IPS-15b (cell line): ENCODE data around the gene DIAPH3.
"Not testable (repeated sequence)": the region's sequence is repeated elsewhere in the genome, so short reads cannot be mapped to it uniquely, and the experiment has no call there.

ENCODE experiments used
- H3K27me3 ChIP-seq: one replicate; pipeline ENCODE4 v1.6.1; 2013; ENCODE audit warnings: low read length; ENCODE audit not compliant: control insufficient read depth, insufficient read depth
- H3K36me3 ChIP-seq: one replicate; pipeline ENCODE4 v1.6.1; 2013; ENCODE audit warnings: low read length; ENCODE audit not compliant: control insufficient read depth, insufficient read depth
- H3K4me1 ChIP-seq: one replicate; pipeline ENCODE4 v1.6.1; 2013; ENCODE audit warnings: mild to moderate bottlenecking, low read length; ENCODE audit not compliant: control insufficient read depth, insufficient read depth
- H3K4me3 ChIP-seq: one replicate; pipeline ENCODE4 v1.5.1; 2013; ENCODE audit warnings: low read depth, low read length
- H3K9ac ChIP-seq: one replicate; pipeline ENCODE4 v1.6.1; 2013; ENCODE audit warnings: low read depth, mild to moderate bottlenecking, low read length
- H3K9me3 ChIP-seq: one replicate; pipeline ENCODE4 v1.6.1; 2013; ENCODE audit warnings: mild to moderate bottlenecking, low read length; ENCODE audit not compliant: control insufficient read depth, insufficient read depth

Gene DIAPH3

DNA sequence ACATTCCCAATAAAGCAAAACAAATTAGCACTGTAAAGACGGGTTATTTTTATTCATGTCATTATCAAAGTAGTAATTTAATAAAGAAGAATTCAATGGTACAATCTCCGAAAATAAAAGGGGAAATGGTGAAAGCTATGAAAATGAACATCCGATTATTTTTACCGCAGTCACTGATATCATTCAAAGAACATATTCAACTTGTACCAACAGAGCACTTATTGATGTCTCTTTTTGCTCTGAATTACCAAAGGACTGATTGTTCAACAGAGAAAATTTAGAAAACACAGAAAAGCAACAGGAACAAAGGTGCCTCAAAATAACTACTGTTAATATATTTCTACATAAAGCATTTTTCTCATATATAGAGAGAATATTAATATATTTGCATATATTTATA is 119.4 kb downstream of the DIAPH3 start:
- Histone ChIP-seq H3K9ac (no peak overlapping the region), H3K36me3 (no peaks in the 10 kb centered on the region), H3K4me3 (no peak overlapping the region), H3K27me3 (no peaks in the 10 kb centered on the region), H3K9me3 (no peaks in the 10 kb centered on the region), H3K4me1 (no peaks in the 10 kb centered on the region)

DNA sequence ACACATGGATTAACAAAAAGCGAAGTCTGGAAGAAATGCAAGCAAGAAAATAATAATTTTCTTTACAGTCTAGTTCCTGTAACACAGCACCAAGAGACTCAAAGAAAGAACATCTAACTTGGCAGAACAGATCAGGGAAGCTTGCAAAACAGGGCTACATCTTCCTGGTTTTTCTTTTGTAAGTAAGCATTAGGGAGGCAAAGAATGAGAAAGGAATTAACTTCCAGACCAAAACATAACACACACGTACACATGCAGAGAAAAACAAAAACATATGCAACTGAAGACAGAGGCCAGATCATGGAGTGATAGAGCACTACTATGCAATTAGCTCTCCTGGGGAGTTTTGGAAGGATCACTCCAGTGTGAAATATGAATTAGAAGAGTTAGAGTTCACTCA is 120.5 kb downstream of the DIAPH3 start:
- H3K36me3 ChIP-seq, result no peaks in the 10 kb centered on the region
- H3K9ac ChIP-seq, result no peak overlapping the region
- H3K27me3 ChIP-seq, result no peaks in the 10 kb centered on the region
- H3K9me3 ChIP-seq, result no peaks in the 10 kb centered on the region
- no peaks in the 10 kb centered on the region for H3K4me1 ChIP-seq
- H3K4me3 ChIP-seq, result no peak overlapping the region

DNA sequence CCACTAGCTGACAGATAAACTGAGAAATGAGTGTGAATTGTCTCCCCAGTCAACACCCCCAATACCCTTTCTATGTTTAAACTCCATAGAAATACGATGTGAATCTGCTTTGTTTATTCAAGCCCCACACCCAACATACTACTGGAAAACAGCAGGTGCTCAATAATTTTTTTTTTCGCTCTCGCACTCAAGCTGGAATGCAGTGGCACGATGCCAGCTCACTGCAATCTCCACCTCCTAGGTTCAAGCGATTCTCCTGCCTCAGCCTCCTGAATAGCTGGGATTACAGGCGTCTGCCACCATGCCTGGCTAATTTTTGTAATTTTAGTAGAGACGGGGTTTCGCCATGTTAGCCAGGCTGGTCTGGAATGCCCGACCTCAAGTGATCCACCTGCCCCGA is 123.1 kb downstream of the DIAPH3 start:
- not testable (repeated sequence) for H3K36me3 ChIP-seq, H3K9me3 ChIP-seq, H3K4me3 ChIP-seq, H3K9ac ChIP-seq, H3K27me3 ChIP-seq, H3K4me1 ChIP-seq

DNA sequence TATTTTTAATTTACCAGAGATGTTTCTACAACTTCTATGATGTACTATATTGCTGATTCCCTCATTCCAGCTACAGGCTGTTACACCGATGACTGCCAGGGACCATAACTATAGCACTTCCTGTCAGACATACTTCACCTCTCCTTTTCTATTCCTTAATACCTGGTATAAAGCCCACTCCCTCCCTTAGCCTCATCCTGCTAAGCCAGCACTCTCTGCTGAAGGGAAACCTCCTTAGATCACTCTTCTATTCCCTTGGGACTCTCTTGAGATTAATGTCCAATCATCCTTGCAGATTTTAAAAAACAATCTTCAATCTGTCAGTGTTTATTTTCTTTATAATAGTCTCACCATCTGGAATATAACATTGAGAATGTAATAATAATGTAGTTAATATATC is 127.9 kb downstream of the DIAPH3 start:
- Histone ChIP-seq H3K9me3 (no peaks in the 10 kb centered on the region), H3K27me3 (no peaks in the 10 kb centered on the region), H3K9ac (no peak overlapping the region), H3K4me3 (no peak overlapping the region), H3K4me1 (no peaks in the 10 kb centered on the region), H3K36me3 (no peaks in the 10 kb centered on the region)

DNA sequence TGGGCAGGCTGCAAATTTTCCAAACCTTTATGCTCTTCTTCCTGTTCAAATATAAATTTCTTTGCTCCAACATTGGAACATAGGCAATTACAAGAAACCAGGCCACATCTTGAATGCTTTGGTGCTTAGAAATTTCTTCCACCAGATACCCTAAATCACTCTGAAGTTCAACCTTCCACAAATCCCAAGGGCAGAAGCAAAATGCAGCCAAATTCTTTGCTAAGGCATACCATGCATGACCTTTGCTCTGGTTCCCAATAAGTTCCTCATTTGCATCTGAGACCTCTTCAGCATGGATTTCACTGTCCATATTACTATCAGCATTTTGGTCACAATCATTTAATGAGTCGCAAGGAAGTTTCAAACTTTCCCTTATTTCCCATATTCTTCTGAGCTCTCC is 130.9 kb downstream of the DIAPH3 start:
- no peak overlapping the region for H3K9ac ChIP-seq
- no peak overlapping the region for H3K4me3 ChIP-seq
- no peaks in the 10 kb centered on the region for H3K9me3 ChIP-seq
- H3K4me1 ChIP-seq, result no peaks in the 10 kb centered on the region
- H3K27me3 ChIP-seq, result no peaks in the 10 kb centered on the region
- H3K36me3 ChIP-seq, result no peaks in the 10 kb centered on the region

DNA sequence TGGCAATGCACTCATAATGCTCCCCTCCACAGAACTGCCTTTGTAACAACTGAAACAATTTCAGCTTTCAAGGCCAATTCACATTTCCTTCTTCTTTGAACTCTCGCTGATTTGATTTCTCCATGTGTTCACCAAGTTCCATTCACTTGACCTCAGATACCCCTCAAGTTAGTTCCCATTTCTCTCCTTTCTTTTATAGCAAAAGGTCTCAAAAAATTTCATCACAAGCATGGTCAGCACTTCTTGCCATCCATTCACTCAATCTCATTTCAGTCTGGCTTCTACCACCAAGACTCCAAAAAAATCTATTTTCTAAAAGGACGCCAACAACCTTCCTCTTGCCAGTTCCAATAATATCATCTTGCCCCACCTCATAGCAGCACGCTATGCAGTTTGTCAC is 135.7 kb downstream of the DIAPH3 start:
- Histone ChIP-seq H3K36me3 (no peaks in the 10 kb centered on the region), H3K9ac (no peak overlapping the region), H3K27me3 (no peaks in the 10 kb centered on the region), H3K4me3 (no peak overlapping the region), H3K9me3 (no peaks in the 10 kb centered on the region), H3K4me1 (no peaks in the 10 kb centered on the region)

DNA sequence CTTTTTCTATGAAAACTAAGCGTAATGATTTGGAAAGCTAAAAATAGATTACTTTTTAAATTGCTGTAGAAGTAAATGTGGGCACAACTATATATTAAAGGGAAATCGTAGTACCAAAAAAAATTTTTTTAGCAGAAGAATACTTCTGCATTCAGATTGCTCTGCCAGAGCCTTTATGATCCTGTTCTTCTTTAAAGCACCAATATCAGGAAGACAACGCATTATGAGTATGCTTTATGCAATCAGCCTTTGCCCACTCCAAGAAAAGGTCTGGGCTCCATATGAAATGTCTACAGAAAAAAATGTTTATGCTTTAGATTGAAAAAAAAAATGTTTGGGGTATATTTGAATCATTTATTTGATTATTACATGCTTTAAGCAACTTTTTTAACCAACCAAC is 137.4 kb downstream of the DIAPH3 start:
- no peak overlapping the region for H3K9ac ChIP-seq
- no peaks in the 10 kb centered on the region for H3K9me3 ChIP-seq
- H3K4me1 ChIP-seq, result no peaks in the 10 kb centered on the region
- no peaks in the 10 kb centered on the region for H3K36me3 ChIP-seq
- no peak overlapping the region for H3K4me3 ChIP-seq
- no peaks in the 10 kb centered on the region for H3K27me3 ChIP-seq

DNA sequence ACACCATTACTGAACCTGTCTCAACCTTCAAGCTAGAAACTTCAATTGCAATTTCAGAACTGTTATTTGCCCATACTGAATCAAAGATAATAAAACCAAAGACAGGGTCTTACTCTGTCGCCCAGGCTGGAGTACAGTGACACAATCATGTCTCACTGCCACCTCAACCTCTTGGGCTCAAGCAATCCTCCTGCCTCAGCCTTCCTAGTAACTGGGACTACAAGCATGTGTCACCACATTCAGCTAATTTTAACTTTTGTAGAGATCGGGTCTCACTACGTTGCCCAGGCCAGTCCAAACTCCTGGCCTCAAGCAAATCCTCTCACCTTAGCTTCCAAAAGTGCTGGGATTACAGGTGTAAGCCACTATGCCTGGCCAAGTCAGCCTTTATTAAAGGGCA is 143.4 kb downstream of the DIAPH3 start:
- no peaks in the 10 kb centered on the region for H3K9me3 ChIP-seq
- H3K27me3 ChIP-seq, result no peaks in the 10 kb centered on the region
- no peak overlapping the region for H3K9ac ChIP-seq
- H3K4me3 ChIP-seq, result no peak overlapping the region
- H3K36me3 ChIP-seq, result no peaks in the 10 kb centered on the region
- H3K4me1 ChIP-seq, result no peaks in the 10 kb centered on the region

DNA sequence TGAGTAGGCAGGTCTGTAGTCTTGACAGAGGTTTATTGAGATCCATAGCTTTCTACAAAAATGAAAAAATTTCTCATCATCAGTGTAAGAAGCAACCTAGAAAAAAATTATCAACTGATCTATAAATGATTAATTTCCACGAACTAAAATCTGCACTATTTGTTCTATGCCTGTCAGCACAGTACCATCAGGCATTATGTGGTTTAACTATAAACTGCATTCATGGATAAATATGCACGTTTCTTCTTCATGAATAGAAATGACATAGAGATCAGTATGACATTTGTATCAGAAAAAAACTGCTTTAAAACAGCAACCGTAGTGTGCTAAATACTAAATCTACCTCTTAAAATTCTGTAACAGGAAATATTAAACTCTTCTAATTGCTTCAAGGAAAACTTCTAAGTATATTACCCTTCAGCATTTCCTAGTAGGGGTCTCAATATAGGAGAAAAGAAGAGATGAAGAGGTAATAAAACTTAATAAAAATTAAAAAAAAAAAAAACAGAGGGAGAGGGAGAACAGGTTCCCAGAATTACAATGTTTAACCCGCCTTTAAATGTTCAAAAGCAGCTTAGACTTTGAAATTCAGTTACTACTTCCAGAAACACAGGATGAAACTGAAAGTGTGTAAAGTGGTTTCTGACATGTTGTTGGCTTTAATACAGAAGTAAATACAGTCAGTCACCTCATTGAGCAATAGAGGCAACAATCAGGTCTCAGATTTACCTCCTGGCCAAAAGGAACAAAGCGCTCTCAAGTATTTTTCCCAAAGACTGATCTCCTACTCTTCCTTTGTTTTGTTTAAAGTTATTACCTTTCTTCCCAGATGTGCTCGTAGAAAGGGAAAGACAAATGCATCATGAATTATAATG is 144.4 kb downstream of the DIAPH3 start:
- Histone ChIP-seq H3K9me3 (no peaks in the 10 kb centered on the region), H3K27me3 (no peaks in the 10 kb centered on the region), H3K4me1 (no peaks in the 10 kb centered on the region), H3K9ac (no peak overlapping the region), H3K36me3 (no peaks in the 10 kb centered on the region), H3K4me3 (no peak overlapping the region)

DNA sequence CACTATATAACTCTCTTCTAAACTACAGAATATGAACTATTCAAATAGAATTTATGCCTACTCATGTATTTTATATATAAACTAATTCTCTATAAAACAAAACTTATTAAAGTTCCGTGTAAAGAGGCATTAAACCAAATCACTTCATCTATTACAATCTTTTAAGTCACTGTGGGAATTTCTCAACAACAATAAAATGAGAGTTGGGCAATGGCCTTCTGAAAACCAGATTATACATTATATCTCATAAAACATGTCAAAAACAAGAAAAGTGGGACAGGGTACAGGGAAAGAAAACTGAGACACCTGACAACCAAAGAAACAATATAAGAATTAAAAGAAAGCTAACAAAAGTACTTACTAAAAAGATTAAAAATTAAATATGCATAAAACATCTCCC is 145.2 kb downstream of the DIAPH3 start:
- Histone ChIP-seq H3K27me3 (no peaks in the 10 kb centered on the region), H3K9ac (no peak overlapping the region), H3K9me3 (no peaks in the 10 kb centered on the region), H3K4me1 (no peaks in the 10 kb centered on the region), H3K4me3 (no peak overlapping the region), H3K36me3 (no peaks in the 10 kb centered on the region)

DNA sequence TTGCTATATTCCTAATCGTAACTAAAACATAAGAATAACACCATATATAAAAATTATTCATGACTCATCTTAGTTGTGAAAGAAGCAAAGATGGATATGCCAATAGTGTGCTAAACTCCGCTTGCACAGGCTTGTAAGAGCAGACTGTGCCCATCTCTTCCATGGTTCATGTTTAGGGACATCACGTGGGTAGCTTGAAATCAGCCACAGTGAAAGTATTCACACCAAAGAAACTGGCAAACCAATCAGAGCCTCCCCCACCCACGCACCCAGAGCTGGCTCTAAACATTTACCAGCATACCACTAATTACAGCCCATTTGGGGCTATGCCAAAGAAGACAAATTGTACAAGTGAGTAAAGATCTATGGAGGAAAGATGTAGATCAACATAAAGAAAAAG is 147.5 kb downstream of the DIAPH3 start:
- H3K36me3 ChIP-seq, result no peaks in the 10 kb centered on the region
- H3K9ac ChIP-seq, result no peak overlapping the region
- H3K4me3 ChIP-seq, result no peak overlapping the region
- H3K4me1 ChIP-seq, result no peaks in the 10 kb centered on the region
- H3K27me3 ChIP-seq, result no peaks in the 10 kb centered on the region
- H3K9me3 ChIP-seq, result no peaks in the 10 kb centered on the region

DNA sequence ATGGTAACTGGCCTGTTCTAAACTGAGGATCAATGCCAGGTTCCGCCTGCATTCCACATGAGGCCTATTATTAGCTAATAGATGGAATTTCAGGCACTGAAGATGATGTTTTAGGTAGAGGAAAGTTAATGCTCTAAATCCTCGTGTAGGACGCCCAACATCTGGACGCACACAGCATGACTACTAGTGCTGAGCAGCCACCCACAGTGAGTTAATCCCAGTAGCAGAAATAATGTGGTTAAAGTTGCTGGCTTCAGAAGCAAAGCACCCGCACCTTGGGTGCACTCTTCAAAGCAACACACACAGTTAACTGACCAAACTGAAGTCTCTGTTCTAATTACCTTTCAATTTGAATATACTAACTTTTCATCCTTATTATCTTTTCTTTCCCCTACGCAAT is 150.6 kb downstream of the DIAPH3 start:
- H3K9me3 ChIP-seq, result no peaks in the 10 kb centered on the region
- H3K36me3 ChIP-seq, result no peaks in the 10 kb centered on the region
- H3K4me3 ChIP-seq, result no peak overlapping the region
- H3K9ac ChIP-seq, result no peak overlapping the region
- no peaks in the 10 kb centered on the region for H3K27me3 ChIP-seq
- H3K4me1 ChIP-seq, result no peaks in the 10 kb centered on the region
